H1 (cell line): ENCODE results near the gene GPR179. TPM values are rescaled to one million over a fixed set of nuclear protein-coding genes. Genes with fewer than 3 reads are reported as not detected.

Experiments
- CTCF ChIA-PET: fragments of 300-600 bp; sonication (Branson Sonifier 250); formaldehyde crosslinking; loops from one replicate; lab custom pipeline; 2021; ENCODE audit not compliant: partially characterized antibody; lab: Charles Lee
- POLR2A ChIA-PET: fragments of 300-600 bp; sonication (Branson Sonifier 250); formaldehyde crosslinking; loops from one replicate; lab custom pipeline; 2021; ENCODE audit warnings: inconsistent platforms; ENCODE audit not compliant: partially characterized antibody; lab: Charles Lee
- DNase-seq, 2 experiments: peaks; one replicate each; pipeline versions ENCODE4 v3.0.0 to v3.0.0-alpha.2; 2010 to 2022; ENCODE audit warnings: low spot score in 2 of 2, low read depth in 1 of 2, mixed read lengths in 1 of 2
- FAIRE-seq: peaks from 2 replicates; lab custom pipeline; 2011; peaks lifted over from hg19 to GRCh38; lab: Jason Lieb, UNC
- H2AFZ ChIP-seq: 2 replicates; pipeline ENCODE4 v1.8.1; 2012; ENCODE audit warnings: low read length, inconsistent platforms
- H2AK5ac ChIP-seq: 2 replicates; pipeline ENCODE4 v1.6.1; 2013; ENCODE audit warnings: low read depth, low read length
- H2BK120ac ChIP-seq: replicated peaks from 2 replicates; pipeline ENCODE3; 2013; ENCODE audit warnings: low read depth, low read length, inconsistent platforms
- H2BK12ac ChIP-seq: 2 replicates; pipeline ENCODE4 v1.6.1; 2013; ENCODE audit warnings: low read depth, low read length
- H2BK15ac ChIP-seq: 2 replicates; pipeline ENCODE4 v1.6.1; 2013; ENCODE audit warnings: low read length
- H2BK20ac ChIP-seq: 2 replicates; pipeline ENCODE4 v1.6.1; 2013; ENCODE audit warnings: low read length
- H2BK5ac ChIP-seq: 2 replicates; pipeline ENCODE4 v1.6.1; 2013; ENCODE audit warnings: low read depth, low read length
- H3K14ac ChIP-seq: 2 replicates; pipeline ENCODE4 v1.6.1; 2013; ENCODE audit warnings: inconsistent platforms; ENCODE audit not compliant: insufficient read length
- H3K18ac ChIP-seq: 2 replicates; pipeline ENCODE4 v1.6.1; 2013; ENCODE audit warnings: low read length; ENCODE audit errors: extremely low read depth
- H3K23ac ChIP-seq: 2 replicates; pipeline ENCODE4 v1.6.1; 2013; ENCODE audit warnings: inconsistent platforms; ENCODE audit not compliant: insufficient read length
- H3K23me2 ChIP-seq: 2 replicates; pipeline ENCODE4 v1.6.1; 2013; ENCODE audit warnings: low read depth, low read length
- H3K27ac ChIP-seq: 2 replicates; pipeline ENCODE4 v1.6.1; 2011; ENCODE audit warnings: low read depth, low read length, inconsistent platforms
- H3K27me3 ChIP-seq, 4 experiments: replicated peaks in 1 of 4; 1 replicate in 1 of 4; 2 replicates in 3 of 4; pipeline versions ENCODE4 v1.6.1 to v1.8.1; 2011 to 2013; ENCODE audit warnings: low read length in 3 of 4, mild to moderate bottlenecking in 3 of 4, inconsistent platforms in 2 of 4, mixed read lengths in 2 of 4, moderate library complexity in 1 of 4; ENCODE audit not compliant: control insufficient read depth in 3 of 4, insufficient read depth in 3 of 4; ENCODE audit errors: extremely low read depth in 1 of 4
- H3K36me3 ChIP-seq, 4 experiments: 2 replicates each; pipeline versions ENCODE4 v1.6.1 to v1.8.1; 2011 to 2013; ENCODE audit warnings: mild to moderate bottlenecking in 4 of 4, low read length in 3 of 4, moderate library complexity in 2 of 4, control low read depth in 1 of 4, inconsistent platforms in 1 of 4; ENCODE audit not compliant: insufficient read depth in 4 of 4, control insufficient read depth in 2 of 4
- H3K4ac ChIP-seq: replicated peaks from 2 replicates; pipeline ENCODE3; 2013; ENCODE audit warnings: low read length, low read depth, mixed read lengths, inconsistent platforms; ENCODE audit not compliant: insufficient read length
- H3K4me1 ChIP-seq, 4 experiments: replicated peaks in 1 of 4; 1 replicate in 1 of 4; 2 replicates in 3 of 4; pipeline versions ENCODE4 v1.6.1 to v1.8.1; 2011 to 2013; ENCODE audit warnings: low read length in 3 of 4, inconsistent platforms in 2 of 4, mixed read lengths in 1 of 4; ENCODE audit not compliant: insufficient read depth in 4 of 4, control insufficient read depth in 3 of 4
- H3K4me2 ChIP-seq, 2 experiments: 2 replicates each; pipeline versions ENCODE4 v1.6.1 to v1.8.1; 2011 to 2013; ENCODE audit warnings: low read depth in 2 of 2, low read length in 2 of 2, control low read depth in 1 of 2, inconsistent platforms in 1 of 2, mild to moderate bottlenecking in 1 of 2; ENCODE audit not compliant: insufficient read depth in 1 of 2
- H3K4me3 ChIP-seq, 4 experiments: fragments of 200-600, 300-600 bp in 1 of 4; sonication (generic), shearing (Covaris generic), sonication (Bioruptor Twin) in 1 of 4; 2 replicates each; pipeline versions ENCODE4 v1.5.1 to v1.8.1; 2011 to 2016; ENCODE audit warnings: low read length in 4 of 4, low read depth in 3 of 4, control low read depth in 2 of 4, inconsistent platforms in 2 of 4, mild to moderate bottlenecking in 2 of 4, mixed read lengths in 1 of 4, moderate library complexity in 1 of 4; ENCODE audit not compliant: insufficient read depth in 2 of 4; ENCODE audit errors: extremely low read depth in 1 of 4
- H3K56ac ChIP-seq: replicated peaks from 2 replicates; pipeline ENCODE3; 2013; ENCODE audit warnings: low read depth, mild to moderate bottlenecking, mixed read lengths, low read length, inconsistent platforms; ENCODE audit not compliant: insufficient read length
- H3K79me1 ChIP-seq: 2 replicates; pipeline ENCODE4 v1.6.1; 2013; ENCODE audit warnings: low read depth, low read length, control low read depth
- H3K79me2 ChIP-seq, 2 experiments: 2 replicates each; pipeline versions ENCODE4 v1.6.1 to v1.8.1; 2012 to 2013; ENCODE audit warnings: low read length in 2 of 2, mild to moderate bottlenecking in 2 of 2, inconsistent platforms in 1 of 2; ENCODE audit not compliant: insufficient read depth in 2 of 2, control insufficient read depth in 1 of 2
- H3K9ac ChIP-seq, 4 experiments: replicated peaks in 1 of 4; 1 replicate in 1 of 4; 2 replicates in 3 of 4; pipeline versions ENCODE4 v1.6.1 to v1.8.1; 2011 to 2013; ENCODE audit warnings: low read depth in 3 of 4, low read length in 3 of 4, control low read depth in 2 of 4, mild to moderate bottlenecking in 2 of 4, moderate library complexity in 2 of 4, inconsistent platforms in 1 of 4; ENCODE audit errors: extremely low read depth in 1 of 4
- H3K9me3 ChIP-seq, 2 experiments: 2 replicates each; pipeline versions ENCODE4 v1.6.1 to v1.8.1; 2012 to 2013; ENCODE audit warnings: mild to moderate bottlenecking in 2 of 2, moderate library complexity in 2 of 2, control low read depth in 1 of 2, inconsistent platforms in 1 of 2, low read depth in 1 of 2, low read length in 1 of 2, mixed read lengths in 1 of 2; ENCODE audit not compliant: insufficient read depth in 2 of 2
- H4K20me1 ChIP-seq, 2 experiments: replicated peaks in 1 of 2; 2 replicates each; pipeline versions ENCODE3 to v1.8.1; 2011 to 2013; ENCODE audit warnings: inconsistent platforms in 2 of 2, low read length in 2 of 2, mild to moderate bottlenecking in 1 of 2; ENCODE audit not compliant: insufficient read depth in 2 of 2, control insufficient read depth in 1 of 2
- H4K5ac ChIP-seq: 2 replicates; pipeline ENCODE4 v1.6.1; 2013; ENCODE audit warnings: low read length, low read depth, mixed read lengths, inconsistent platforms; ENCODE audit not compliant: insufficient read length
- H4K8ac ChIP-seq: 2 replicates; pipeline ENCODE4 v1.8.0; 2013; ENCODE audit warnings: mild to moderate bottlenecking, moderate library complexity, low read length, inconsistent platforms; ENCODE audit not compliant: insufficient read depth; ENCODE audit errors: extremely low read depth
- H4K91ac ChIP-seq: replicated peaks from 2 replicates; pipeline ENCODE3; 2013; ENCODE audit warnings: low read length, mixed read lengths, inconsistent platforms; ENCODE audit not compliant: insufficient read length
- EP300 ChIP-seq, 2 experiments: IDR thresholded peaks; 1 replicate in 1 of 2; 2 replicates in 1 of 2; pipeline ENCODE4 v1.6.1; 2011 to 2012; ENCODE audit warnings: low read depth in 2 of 2, low read length in 2 of 2, mild to moderate bottlenecking in 2 of 2, borderline replicate concordance in 1 of 2, inconsistent platforms in 1 of 2, moderate library complexity in 1 of 2
- SP2 ChIP-seq: IDR thresholded peaks from 2 replicates; pipeline ENCODE4 v1.6.1; 2012; ENCODE audit warnings: mild to moderate bottlenecking, low read length, inconsistent platforms
- TAF7 ChIP-seq: optimal IDR thresholded peaks from 2 replicates; pipeline ENCODE3; 2011; ENCODE audit warnings: low read depth, mild to moderate bottlenecking, inconsistent platforms, low read length, moderate library complexity, borderline replicate concordance
- WGBS, 2 experiments: shearing (Covaris generic) in 1 of 2; methylation state at CpG; one replicate each; pipeline versions ENCODE4 v1.1.6 to v1.1.7; 2013 to 2015; ENCODE audit warnings: low lambda C conversion rate in 2 of 2, mixed read lengths in 2 of 2, inconsistent platforms in 1 of 2, low coverage in 1 of 2, missing lambda C conversion rate in 1 of 2; ENCODE audit not compliant: insufficient replicate concordance in 2 of 2, insufficient coverage in 1 of 2, insufficient read length in 1 of 2; ENCODE audit errors: extremely low coverage in 1 of 2, missing lambda C conversion rate in 1 of 2; 5-methylcytosine and 5-hydroxymethylcytosine counted together
- polyA plus RNA-seq, 7 experiments: library from polyadenylated mRNA; depleted of rRNA in 3 of 7; stranded (reverse) in 5 of 7; unstranded in 2 of 7; fragments of >200 nt in 5 of 7; fragments of 200-250 nt in 2 of 7; gene quantifications; 1 replicate in 5 of 7; 2 replicates in 1 of 7; 4 replicates in 1 of 7; pipeline versions ENCODE4 v1.2.1 to v1.2.3, GENCODE V29; 2011 to 2013; ENCODE audit warnings: missing spikeins in 2 of 7, mixed read lengths in 2 of 7
- total RNA-seq: library from RNA; stranded (reverse); fragmentation: NEBNext Ultra II Directional; extraction: Animal tissue kit (Norgen Biotek cat#: 25700); gene quantifications from 2 replicates; pipeline ENCODE4 v1.2.1, GENCODE V29; 2021

GPR179 gene
- total and polyA plus RNA-seq, 2 of the 8 experiments (the other 6 are each of a cell fraction or from before 2014, with no cell fraction given): 0.02 to 0.07 TPM

DNA sequence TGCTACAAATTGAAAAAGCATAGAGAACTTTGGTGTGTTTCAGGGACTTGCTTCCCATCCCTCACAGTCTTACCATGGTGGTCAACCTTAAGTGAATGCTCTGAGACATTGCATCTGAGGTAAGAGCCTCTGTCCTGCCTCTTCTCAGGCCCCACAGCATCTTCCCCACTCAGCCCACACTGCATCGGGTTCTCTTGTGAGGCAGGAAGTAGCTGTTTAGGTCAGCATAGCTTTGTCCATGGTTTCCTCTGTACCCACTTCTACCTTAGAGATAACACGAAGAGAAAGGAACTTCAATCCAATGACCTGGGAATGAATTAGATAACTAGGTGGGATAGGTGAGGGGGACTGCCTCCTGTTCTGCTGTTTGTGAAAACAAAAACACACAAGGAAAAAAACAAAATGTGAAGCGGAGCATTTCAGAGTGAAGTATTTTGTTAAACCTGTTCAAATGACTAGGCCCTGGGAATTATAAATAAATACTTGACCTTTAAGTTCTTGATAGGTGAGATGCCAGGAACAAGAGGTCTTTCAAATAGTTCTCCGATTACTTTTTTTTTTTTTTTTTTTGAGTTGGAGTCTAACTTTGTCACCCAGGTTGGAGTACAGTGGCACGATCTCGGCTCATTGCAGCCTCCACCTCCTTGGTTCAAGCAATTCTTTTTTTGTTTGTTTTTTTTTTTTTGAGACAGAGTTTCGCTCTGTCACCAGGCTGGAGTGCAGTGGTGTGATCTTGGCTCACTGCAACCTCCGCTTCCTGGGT is 25.5 kb upstream of the GPR179 start:
- Histone ChIP-seq H2BK20ac (no peak overlapping the region), H3K27me3 (no peaks in the 10 kb centered on the region), H3K36me3 (peaks cover 6 to 30% (median 14%) of the 10 kb centered on the region in 4 experiments; a peak in 7 of 8 replicates), H3K23ac (no peak overlapping the region), H4K8ac (no peak overlapping the region), H2BK120ac (no peak overlapping the region), H4K91ac (no peak overlapping the region), H4K5ac (no peak overlapping the region), H3K4ac (no peak overlapping the region), H3K4me1 (no peaks in the 10 kb centered on the region), H3K4me2 (no peak overlapping the region), H3K79me1 (no peaks in the 10 kb centered on the region; the same call in 1 of the 2 replicates), H2AK5ac (no peak overlapping the region), H3K4me3 (no peak overlapping the region), H4K20me1 (peaks cover 0 to 1% of the 10 kb centered on the region in 2 experiments), H3K79me2 (no peaks in the 10 kb centered on the region), H2BK12ac (no peak overlapping the region), H3K9ac (no peak overlapping the region), H2BK15ac (no peak overlapping the region), H3K18ac (no peak overlapping the region), H3K27ac (no peak overlapping the region), H2BK5ac (no peak overlapping the region), H2AFZ (no peak overlapping the region), H3K23me2 (no peaks in the 10 kb centered on the region), H3K9me3 (no peaks in the 10 kb centered on the region), H3K14ac (no peak overlapping the region), H3K56ac (no peak overlapping the region)
- CTCF ChIA-PET: interaction anchor here (0.8 to 7.0 kb wide), 4 partner anchors 9 to 80 kb away, joined by 3 to 27 read pairs (median 4); no protein-coding TSS in a partner anchor
- FAIRE-seq (no peak), DNase-seq (no peak)
- POLR2A ChIA-PET: interaction anchor here (1.7 kb wide), 1 partner anchor 16 kb away, joined by 4 read pairs; no protein-coding TSS in a partner anchor
- WGBS, 2 experiments: 93% methylated on average over 6 of the region's 8 CpGs; no CpG with 5 or more reads in 1 of the 2 experiments
- no peak for TF ChIP-seq EP300 (IDR thresholded peaks at IDR 0.05; ENCODE audit: borderline replicate concordance in 1 of 2, low read depth in 2 of 2, low read length in 2 of 2)
- no peak for TF ChIP-seq TAF7
- TF ChIP-seq SP2: no peak
